CD8-positive, alpha-beta memory T cell (primary cell): ENCODE results near the gene TCF4. TPM values are rescaled to one million over a fixed set of nuclear protein-coding genes. Genes with fewer than 3 reads are reported as not detected.

Experiments used
- CTCF ChIA-PET: fragments of 350-600 bp; sonication (Branson Sonifier 250); formaldehyde crosslinking; loops from one replicate; lab custom pipeline; 2021; ENCODE audit warnings: antibody characterized with exemption; lab: Charles Lee
- POLR2A ChIA-PET: fragments of 350-600 bp; sonication (Branson Sonifier 250); formaldehyde crosslinking; loops from one replicate; lab custom pipeline; 2021; ENCODE audit warnings: antibody characterized with exemption; lab: Charles Lee
- DNase-seq, 5 donors: peaks; one replicate each; pipeline versions ENCODE4 v3.0.0 to v3.0.0-alpha.2; 2020 to 2022; ENCODE audit warnings: mixed read lengths in 1 of 5
- H3K27ac ChIP-seq: one replicate; pipeline ENCODE4 v1.7.0; 2013; ENCODE audit warnings: low read depth, mild to moderate bottlenecking, low read length, moderate library complexity
- H3K27me3 ChIP-seq: 2 replicates; pipeline ENCODE4 v1.7.0; 2013; ENCODE audit warnings: low read length, mild to moderate bottlenecking; ENCODE audit not compliant: insufficient read depth, poor library complexity, severe bottlenecking
- H3K36me3 ChIP-seq: 2 replicates; pipeline ENCODE4 v1.7.0; 2013; ENCODE audit warnings: mild to moderate bottlenecking, low read length, moderate library complexity; ENCODE audit not compliant: insufficient read depth
- H3K4me1 ChIP-seq: 2 replicates; pipeline ENCODE4 v1.7.0; 2013; ENCODE audit warnings: mild to moderate bottlenecking, low read length, moderate library complexity; ENCODE audit not compliant: insufficient read depth
- H3K4me3 ChIP-seq: 2 replicates; pipeline ENCODE4 v1.7.0; 2013; ENCODE audit warnings: mild to moderate bottlenecking, low read length
- H3K9me3 ChIP-seq: 2 replicates; pipeline ENCODE4 v1.7.0; 2013; ENCODE audit warnings: mild to moderate bottlenecking, low read length
- H3K27ac Mint-ChIP-seq, 8 donors: one replicate each; pipeline ENCODE4 v1.8.0; 2020 to 2021; ENCODE audit warnings: mixed read lengths in 8 of 8, mild to moderate bottlenecking in 6 of 8, inconsistent platforms in 3 of 8, moderate library complexity in 3 of 8
- H3K27me3 Mint-ChIP-seq, 2 donors: one replicate each; pipeline ENCODE4 v1.8.0; 2020 to 2021; ENCODE audit warnings: mixed read lengths in 2 of 2, mild to moderate bottlenecking in 1 of 2, moderate library complexity in 1 of 2
- H3K36me3 Mint-ChIP-seq, 3 donors: one replicate each; pipeline ENCODE4 v1.8.0; 2020 to 2021; ENCODE audit warnings: mixed read lengths in 3 of 3, inconsistent platforms in 1 of 3, mild to moderate bottlenecking in 1 of 3
- H3K4me1 Mint-ChIP-seq, 3 donors: one replicate each; pipeline ENCODE4 v1.8.0; 2020 to 2021; ENCODE audit warnings: mixed read lengths in 3 of 3, inconsistent platforms in 1 of 3, mild to moderate bottlenecking in 1 of 3
- H3K4me3 Mint-ChIP-seq, 7 donors: one replicate each; pipeline ENCODE4 v1.8.0; 2020 to 2021; ENCODE audit warnings: mixed read lengths in 7 of 7, mild to moderate bottlenecking in 6 of 7, moderate library complexity in 4 of 7, inconsistent platforms in 2 of 7
- H3K9me3 Mint-ChIP-seq, 5 donors: one replicate each; pipeline ENCODE4 v1.8.0; 2020 to 2022; ENCODE audit warnings: mixed read lengths in 5 of 5, mild to moderate bottlenecking in 3 of 5, moderate library complexity in 2 of 5, inconsistent platforms in 1 of 5
- polyA plus RNA-seq: library from polyadenylated mRNA; unstranded; fragments of 300-500 nt; fragmentation: Illumina TruSeq; gene quantifications from one replicate; pipeline ENCODE4 v1.2.3, GENCODE V29; 2021
- total RNA-seq, 2 experiments: library from RNA; stranded (reverse); gene quantifications; one replicate each; pipeline ENCODE4 v1.2.3, GENCODE V29; 2021

The TCF4 gene
- total and polyA plus RNA-seq, 3 experiments from 2014 or later = 0.18 to 0.62 (median 0.47) TPM

- no peaks in the 10 kb centered on the region for H3K36me3 ChIP-seq
- Mint-ChIP-seq H3K36me3 (peaks cover 0 to 1% (median 0%) of the 10 kb centered on the region in 3 donors), H3K9me3 (peaks cover 0 to 8% (median 4%) of the 10 kb centered on the region in 5 donors), H3K4me3 (no peak overlapping the region), H3K27me3 (no peaks in the 10 kb centered on the region), H3K4me1 (no peaks in the 10 kb centered on the region), H3K27ac (no peak overlapping the region)
- ChIA-PET POLR2A (no interaction called here), CTCF (no interaction called here)
- H3K9me3 ChIP-seq = no peaks in the 10 kb centered on the region
- no peaks in the 10 kb centered on the region for H3K27me3 ChIP-seq
- no peak overlapping the region for H3K4me3 ChIP-seq
- DNase-seq = no peak
- no peak overlapping the region for H3K27ac ChIP-seq
- no peaks in the 10 kb centered on the region for H3K4me1 ChIP-seq
These were observed 53.0 kb downstream of the TCF4 start for GRCh38 chr18:55534996-55535395.

- H3K4me1 ChIP-seq = no peaks in the 10 kb centered on the region
- Mint-ChIP-seq H3K27me3 (no peaks in the 10 kb centered on the region), H3K27ac (no peak overlapping the region), H3K4me1 (no peaks in the 10 kb centered on the region), H3K36me3 (peaks cover 0 to 1% (median 0%) of the 10 kb centered on the region in 3 donors), H3K9me3 (peaks cover 0 to 8% (median 4%) of the 10 kb centered on the region in 5 donors), H3K4me3 (no peak overlapping the region)
- no peaks in the 10 kb centered on the region for H3K27me3 ChIP-seq
- no peaks in the 10 kb centered on the region for H3K36me3 ChIP-seq
- DNase-seq = peak in 1 of 5 donors; percentile 1
- H3K9me3 ChIP-seq = no peaks in the 10 kb centered on the region
- H3K4me3 ChIP-seq = no peak overlapping the region
- POLR2A ChIA-PET = no interaction called here
- no peak overlapping the region for H3K27ac ChIP-seq
- CTCF ChIA-PET = no interaction called here
These were observed 53.4 kb downstream of the TCF4 start for GRCh38 chr18:55534547-55534946.

DNA sequence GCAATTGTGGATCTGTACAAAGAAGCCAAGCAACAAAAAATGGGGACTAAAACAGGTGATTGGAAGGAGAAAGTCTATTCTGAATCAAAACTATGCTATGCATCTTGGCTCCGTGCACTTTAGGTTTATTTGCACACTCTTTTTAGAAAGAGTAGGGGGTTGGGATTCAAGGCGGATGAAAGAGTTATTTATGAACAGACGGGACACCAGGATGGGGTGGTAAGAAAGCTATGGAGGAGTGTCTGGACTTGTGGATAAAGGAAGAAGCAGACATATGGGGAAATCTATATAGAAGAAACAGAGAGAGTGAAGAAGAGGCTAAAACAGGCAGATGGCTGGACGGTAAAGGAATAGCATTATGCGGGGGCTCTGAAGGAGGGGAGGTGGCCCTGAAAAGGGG, 57.8 kb downstream of the TCF4 start:
- POLR2A ChIA-PET = no interaction called here
- Mint-ChIP-seq H3K9me3 (peaks cover 0 to 6% (median 0%) of the 10 kb centered on the region in 5 donors), H3K27ac (no peak overlapping the region), H3K36me3 (peaks cover 0 to 1% (median 0%) of the 10 kb centered on the region in 3 donors), H3K4me1 (no peaks in the 10 kb centered on the region), H3K27me3 (no peaks in the 10 kb centered on the region), H3K4me3 (no peak overlapping the region)
- CTCF ChIA-PET = no interaction called here
- Histone ChIP-seq H3K4me3 (no peak overlapping the region), H3K9me3 (no peaks in the 10 kb centered on the region), H3K27ac (no peak overlapping the region), H3K36me3 (no peaks in the 10 kb centered on the region), H3K27me3 (no peaks in the 10 kb centered on the region), H3K4me1 (no peaks in the 10 kb centered on the region)
- DNase-seq = no peak

DNA sequence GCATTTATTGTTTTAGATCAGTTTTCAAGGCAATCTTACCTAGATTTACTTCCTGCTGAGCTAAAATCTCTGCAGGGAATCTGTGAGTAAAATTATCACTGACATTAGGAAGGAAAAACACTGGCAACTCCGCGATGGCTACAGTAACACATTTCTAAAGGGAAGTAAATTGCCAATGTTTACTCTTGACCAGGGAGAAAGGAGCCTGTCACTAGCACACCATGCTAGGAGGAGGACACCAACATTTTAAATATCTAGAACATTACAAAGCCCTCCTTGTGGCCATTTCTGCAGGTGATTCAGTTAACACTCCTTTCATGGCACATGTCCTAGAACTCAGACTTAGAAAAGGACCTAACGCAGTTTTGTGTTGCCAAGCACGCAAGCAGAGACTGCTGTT, 58.4 kb downstream of the TCF4 start:
- H3K9me3 Mint-ChIP-seq = peaks cover 0 to 3% (median 0%) of the 10 kb centered on the region in 5 donors
- peaks cover 0 to 1% (median 0%) of the 10 kb centered on the region in 3 donors for H3K36me3 Mint-ChIP-seq
- CTCF ChIA-PET = no interaction called here
- H3K9me3 ChIP-seq = no peaks in the 10 kb centered on the region
- H3K27ac Mint-ChIP-seq = no peak overlapping the region
- H3K4me1 Mint-ChIP-seq = no peaks in the 10 kb centered on the region
- POLR2A ChIA-PET = no interaction called here
- H3K27me3 ChIP-seq = no peaks in the 10 kb centered on the region
- H3K4me3 Mint-ChIP-seq = no peak overlapping the region
- no peak overlapping the region for H3K4me3 ChIP-seq
- H3K27ac ChIP-seq = no peak overlapping the region
- H3K4me1 ChIP-seq = no peaks in the 10 kb centered on the region
- no peaks in the 10 kb centered on the region for H3K27me3 Mint-ChIP-seq
- no peak for DNase-seq
- H3K36me3 ChIP-seq = no peaks in the 10 kb centered on the region

DNA sequence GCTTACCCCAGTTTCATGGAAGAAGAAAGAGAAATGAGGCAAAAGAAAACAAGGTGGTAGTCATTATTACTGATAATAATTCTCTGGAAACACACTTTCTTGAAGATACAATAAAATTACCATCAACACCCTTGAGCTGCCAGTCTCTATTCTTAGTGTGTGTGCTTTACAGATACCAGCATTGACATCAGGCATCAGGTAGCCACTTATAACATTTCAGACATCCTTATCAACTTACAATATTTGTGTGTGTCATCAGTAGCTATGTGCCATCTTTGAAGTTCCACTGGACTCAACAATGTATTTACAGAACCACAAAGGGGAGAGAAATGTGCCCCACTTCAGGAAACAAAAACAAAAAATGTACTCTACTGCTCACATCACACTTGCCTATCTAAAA, 62.1 kb downstream of the TCF4 start:
- H3K36me3 ChIP-seq = no peaks in the 10 kb centered on the region
- DNase-seq = no peak
- no peak overlapping the region for H3K4me3 ChIP-seq
- no peaks in the 10 kb centered on the region for H3K4me1 ChIP-seq
- H3K27ac ChIP-seq = no peak overlapping the region
- H3K4me3 Mint-ChIP-seq = no peak overlapping the region
- peaks cover 0 to 4% (median 0%) of the 10 kb centered on the region in 5 donors for H3K9me3 Mint-ChIP-seq
- POLR2A ChIA-PET = no interaction called here
- H3K27me3 Mint-ChIP-seq = no peaks in the 10 kb centered on the region
- peaks cover 0 to 1% (median 0%) of the 10 kb centered on the region in 3 donors for H3K36me3 Mint-ChIP-seq
- CTCF ChIA-PET = no interaction called here
- H3K27me3 ChIP-seq = no peaks in the 10 kb centered on the region
- H3K27ac Mint-ChIP-seq = no peak overlapping the region
- no peaks in the 10 kb centered on the region for H3K9me3 ChIP-seq
- H3K4me1 Mint-ChIP-seq = no peaks in the 10 kb centered on the region

DNA sequence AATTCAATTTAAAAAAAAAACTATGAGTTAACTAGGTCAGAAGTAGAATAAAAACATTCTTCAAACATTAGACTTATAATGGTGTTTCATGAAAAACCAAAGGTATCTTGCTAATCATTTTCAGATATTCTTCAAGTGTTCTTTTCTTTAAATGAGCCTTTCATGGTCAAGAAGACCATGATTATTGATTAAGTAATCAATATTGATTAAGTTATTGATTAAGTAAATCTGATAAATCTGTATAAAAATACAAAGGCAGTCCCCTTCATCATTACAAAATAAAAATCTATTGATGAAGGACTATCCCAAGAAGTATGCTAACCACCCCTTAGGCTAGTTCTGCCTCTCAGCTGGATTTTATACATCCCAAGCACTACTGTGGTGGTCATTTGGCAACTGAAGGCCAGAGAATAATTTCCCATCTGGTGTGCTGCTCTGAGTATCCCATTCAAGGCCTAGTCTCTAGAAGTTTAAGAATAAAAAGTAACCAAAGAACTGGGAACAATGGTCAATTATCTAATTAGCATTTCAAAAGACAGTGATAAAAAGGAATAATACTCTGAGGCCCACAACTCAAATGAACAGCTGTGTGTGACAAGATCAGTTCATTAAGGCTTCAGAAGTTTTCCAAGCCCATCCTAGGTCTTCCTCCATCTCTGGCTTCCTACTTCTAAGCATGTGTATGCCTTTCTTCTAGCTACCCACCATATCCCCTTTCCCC, 63.5 kb downstream of the TCF4 start:
- H3K27me3 Mint-ChIP-seq = no peaks in the 10 kb centered on the region
- no peaks in the 10 kb centered on the region for H3K36me3 ChIP-seq
- no peak overlapping the region for H3K4me3 ChIP-seq
- no peaks in the 10 kb centered on the region for H3K27me3 ChIP-seq
- peaks cover 0 to 1% (median 0%) of the 10 kb centered on the region in 3 donors for H3K36me3 Mint-ChIP-seq
- no peak for DNase-seq
- CTCF ChIA-PET = no interaction called here
- no peaks in the 10 kb centered on the region for H3K4me1 Mint-ChIP-seq
- POLR2A ChIA-PET = no interaction called here
- no peaks in the 10 kb centered on the region for H3K9me3 ChIP-seq
- no peaks in the 10 kb centered on the region for H3K4me1 ChIP-seq
- no peak overlapping the region for H3K27ac Mint-ChIP-seq
- peaks cover 0 to 4% (median 0%) of the 10 kb centered on the region in 5 donors for H3K9me3 Mint-ChIP-seq
- no peak overlapping the region for H3K4me3 Mint-ChIP-seq
- no peak overlapping the region for H3K27ac ChIP-seq

GRCh38 chr18:55523001-55523400, 65.0 kb downstream of the TCF4 start:
- Histone ChIP-seq H3K4me3 (no peak overlapping the region), H3K36me3 (no peaks in the 10 kb centered on the region), H3K9me3 (no peaks in the 10 kb centered on the region), H3K27me3 (no peaks in the 10 kb centered on the region), H3K4me1 (no peaks in the 10 kb centered on the region), H3K27ac (no peak overlapping the region)
- Mint-ChIP-seq H3K36me3 (peaks cover 0 to 1% (median 0%) of the 10 kb centered on the region in 3 donors), H3K27me3 (no peaks in the 10 kb centered on the region), H3K4me1 (no peaks in the 10 kb centered on the region), H3K27ac (no peak overlapping the region), H3K4me3 (no peak overlapping the region), H3K9me3 (peaks cover 0 to 4% (median 0%) of the 10 kb centered on the region in 5 donors)
- CTCF ChIA-PET = no interaction called here
- POLR2A ChIA-PET = no interaction called here
- DNase-seq = no peak

DNA sequence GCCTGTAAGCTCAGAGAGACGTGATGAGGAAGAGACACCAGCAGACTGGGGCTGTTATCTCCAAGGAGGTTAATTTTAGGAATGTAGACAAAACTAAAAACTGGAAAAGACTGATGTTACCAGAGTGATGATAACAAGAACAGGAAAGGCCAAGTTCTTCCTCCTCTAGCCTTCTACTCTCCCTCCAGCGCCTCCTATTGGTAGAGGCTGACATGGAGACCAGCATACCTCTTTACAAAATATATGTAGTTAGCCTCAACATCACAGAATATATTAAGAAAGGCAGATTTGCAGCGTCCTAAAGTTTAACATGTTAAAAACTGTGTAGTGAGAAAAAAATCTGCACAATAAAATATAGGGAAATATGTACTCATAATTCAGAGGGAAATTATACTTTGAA, 66.0 kb downstream of the TCF4 start:
- no peak overlapping the region for H3K4me3 ChIP-seq
- Mint-ChIP-seq H3K4me3 (no peak overlapping the region), H3K4me1 (no peaks in the 10 kb centered on the region), H3K36me3 (peaks cover 0 to under 1% (median 0%) of the 10 kb centered on the region in 3 donors), H3K27ac (no peak overlapping the region), H3K9me3 (peaks cover 0 to 4% (median 0%) of the 10 kb centered on the region in 5 donors), H3K27me3 (no peaks in the 10 kb centered on the region)
- H3K36me3 ChIP-seq = no peaks in the 10 kb centered on the region
- ChIA-PET POLR2A (no interaction called here), CTCF (no interaction called here)
- no peaks in the 10 kb centered on the region for H3K9me3 ChIP-seq
- H3K27me3 ChIP-seq = no peaks in the 10 kb centered on the region
- no peak overlapping the region for H3K27ac ChIP-seq
- DNase-seq = no peak
- no peaks in the 10 kb centered on the region for H3K4me1 ChIP-seq
